ENCODE measurements around the gene MED12L.

DNA sequence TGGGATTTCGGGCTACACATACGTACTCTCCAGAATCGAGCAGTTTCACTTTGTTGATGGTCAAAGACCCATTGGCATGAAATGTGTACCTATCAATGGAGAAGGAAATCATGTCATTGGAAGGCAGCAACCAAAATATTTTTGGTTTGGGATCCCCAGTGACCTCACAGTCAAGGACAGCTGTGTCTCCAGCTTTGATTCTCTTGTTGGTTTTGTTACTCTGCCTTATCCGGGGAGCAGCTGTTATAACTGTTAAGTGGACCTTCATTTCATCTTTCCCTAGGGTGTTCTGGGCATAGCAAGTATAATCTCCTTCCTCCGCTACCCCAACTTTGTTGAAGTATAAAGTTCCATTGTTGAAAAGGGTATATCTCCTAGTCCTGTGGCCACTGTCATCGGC, 352.4 kb downstream of the MED12L start:
- TF ChIP-seq, protein P1, sequence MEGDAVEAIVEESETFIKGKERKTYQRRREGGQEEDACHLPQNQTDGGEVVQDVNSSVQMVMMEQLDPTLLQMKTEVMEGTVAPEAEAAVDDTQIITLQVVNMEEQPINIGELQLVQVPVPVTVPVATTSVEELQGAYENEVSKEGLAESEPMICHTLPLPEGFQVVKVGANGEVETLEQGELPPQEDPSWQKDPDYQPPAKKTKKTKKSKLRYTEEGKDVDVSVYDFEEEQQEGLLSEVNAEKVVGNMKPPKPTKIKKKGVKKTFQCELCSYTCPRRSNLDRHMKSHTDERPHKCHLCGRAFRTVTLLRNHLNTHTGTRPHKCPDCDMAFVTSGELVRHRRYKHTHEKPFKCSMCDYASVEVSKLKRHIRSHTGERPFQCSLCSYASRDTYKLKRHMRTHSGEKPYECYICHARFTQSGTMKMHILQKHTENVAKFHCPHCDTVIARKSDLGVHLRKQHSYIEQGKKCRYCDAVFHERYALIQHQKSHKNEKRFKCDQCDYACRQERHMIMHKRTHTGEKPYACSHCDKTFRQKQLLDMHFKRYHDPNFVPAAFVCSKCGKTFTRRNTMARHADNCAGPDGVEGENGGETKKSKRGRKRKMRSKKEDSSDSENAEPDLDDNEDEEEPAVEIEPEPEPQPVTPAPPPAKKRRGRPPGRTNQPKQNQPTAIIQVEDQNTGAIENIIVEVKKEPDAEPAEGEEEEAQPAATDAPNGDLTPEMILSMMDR (IDR thresholded peaks at IDR 0.05; ENCODE audit: poor library complexity) = no peak
- no peak for TF ChIP-seq EZH2 (IDR thresholded peaks at IDR 0.05; ENCODE audit: borderline replicate concordance)
